ENCODE results near the gene LIPG.

Gene LIPG

GRCh38 chr18:49613641-49614151 lies 51.8 kb downstream of the LIPG start:
- no peak for DNase-seq

GRCh38 chr18:49616618-49617328 lies 54.9 kb downstream of the LIPG start:
- DNase-seq = no peak

GRCh38 chr18:49617329-49617695 lies 55.5 kb downstream of the LIPG start:
- no peak for DNase-seq

- no peak for DNase-seq
Measured at GRCh38 chr18:49617865-49618264, 56.0 kb downstream of the LIPG start.

GRCh38 chr18:49618742-49619681 lies 57.2 kb downstream of the LIPG start:
- DNase-seq = no peak

- no peak for DNase-seq
Measured at GRCh38 chr18:49619801-49620200, 57.9 kb downstream of the LIPG start.

- DNase-seq = no peak
Measured at GRCh38 chr18:49621301-49621700, 59.4 kb downstream of the LIPG start.

GRCh38 chr18:49621717-49622351 lies 60.0 kb downstream of the LIPG start:
- no peak for DNase-seq

GRCh38 chr18:49623571-49623970 lies 61.7 kb downstream of the LIPG start:
- DNase-seq = no peak

GRCh38 chr18:49625021-49625691 lies 63.3 kb downstream of the LIPG start:
- DNase-seq = no peak

- no peak for DNase-seq
Measured at GRCh38 chr18:49626842-49627467, 65.1 kb downstream of the LIPG start.

- DNase-seq = no peak
Measured at GRCh38 chr18:49628119-49628518, 66.3 kb downstream of the LIPG start.

- no peak for DNase-seq
Measured at GRCh38 chr18:49628881-49629795, 67.3 kb downstream of the LIPG start.

- DNase-seq = no peak
Measured at GRCh38 chr18:49630246-49630699, 68.4 kb downstream of the LIPG start.

GRCh38 chr18:49631146-49631866 lies 69.4 kb downstream of the LIPG start:
- no peak for DNase-seq

- no peak for DNase-seq
Measured at GRCh38 chr18:49632588-49632987, 70.7 kb downstream of the LIPG start.

- no peak for DNase-seq
Measured at GRCh38 chr18:49638209-49638785, 76.4 kb downstream of the LIPG start.

GRCh38 chr18:49638891-49639557 lies 77.2 kb downstream of the LIPG start:
- DNase-seq = no peak

- no peak for DNase-seq
Measured at GRCh38 chr18:49639643-49640391, 78.0 kb downstream of the LIPG start.
